Mucosa of stomach (tissue), 1 donor: Measurements from ENCODE around the gene GOLGA8Q.
"Not testable (repeated sequence)": the region's sequence is repeated elsewhere in the genome, so short reads cannot be mapped to it uniquely, and the experiment has no call there.

Source experiments
- H3K27me3 ChIP-seq: one replicate; pipeline ENCODE4 v1.7.0; 2013; ENCODE audit warnings: mild to moderate bottlenecking, low read length; ENCODE audit not compliant: control insufficient read depth, insufficient read depth
- H3K36me3 ChIP-seq: one replicate; pipeline ENCODE4 v1.7.0; 2013; ENCODE audit warnings: low read length; ENCODE audit not compliant: control insufficient read depth, insufficient read depth
- H3K4me1 ChIP-seq: one replicate; pipeline ENCODE4 v1.7.0; 2013; ENCODE audit warnings: mild to moderate bottlenecking, low read length; ENCODE audit not compliant: control insufficient read depth, insufficient read depth
- H3K4me3 ChIP-seq: one replicate; pipeline ENCODE4 v1.7.0; 2013; ENCODE audit warnings: low read length
- H3K9ac ChIP-seq: one replicate; pipeline ENCODE4 v1.7.0; 2013; ENCODE audit warnings: mild to moderate bottlenecking, low read length, moderate library complexity
- H3K9me3 ChIP-seq: one replicate; pipeline ENCODE4 v1.7.0; 2013; ENCODE audit warnings: mild to moderate bottlenecking, low read length, moderate library complexity; ENCODE audit not compliant: control insufficient read depth
- donor health status: Pancreatic carcinoma.

The GOLGA8Q gene, protein sequence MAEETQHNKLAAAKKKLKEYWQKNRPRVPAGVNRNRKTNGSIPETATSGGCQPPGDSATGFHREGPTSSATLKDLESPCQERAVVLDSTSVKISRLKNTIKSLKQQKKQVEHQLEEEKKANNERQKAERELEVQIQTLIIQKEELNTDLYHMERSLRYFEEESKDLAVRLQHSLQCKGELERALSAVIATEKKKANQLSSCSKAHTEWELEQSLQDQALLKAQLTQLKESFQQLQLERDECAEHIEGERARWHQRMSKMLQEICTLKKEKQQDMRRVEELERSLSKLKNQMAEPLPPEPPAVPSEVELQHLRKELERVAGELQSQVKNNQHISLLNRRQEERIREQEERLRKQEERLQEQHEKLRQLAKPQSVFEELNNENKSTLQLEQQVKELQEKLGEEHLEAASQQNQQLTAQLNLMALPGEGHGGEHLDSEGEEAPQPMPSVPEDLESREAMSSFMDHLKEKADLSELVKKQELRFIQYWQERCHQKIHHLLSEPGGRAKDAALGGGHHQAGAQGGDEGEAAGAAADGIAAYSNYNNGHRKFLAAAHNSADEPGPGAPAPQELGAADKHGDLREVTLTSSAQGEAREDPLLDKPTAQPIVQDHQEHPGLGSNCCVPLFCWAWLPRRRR

GRCh38 chr15:30551750-30552149 lies at the start of gene GOLGA8Q:
TSS of gene GOLGA8Q (plus strand) at chr15:30552050. CDS start at chr15:30552078, 28 bp downstream.
- H3K9ac ChIP-seq, H3K4me1 ChIP-seq, H3K36me3 ChIP-seq, H3K27me3 ChIP-seq, H3K9me3 ChIP-seq, H3K4me3 ChIP-seq: not testable (repeated sequence)

- H3K4me1 ChIP-seq, H3K4me3 ChIP-seq, H3K9ac ChIP-seq, H3K9me3 ChIP-seq, H3K36me3 ChIP-seq, H3K27me3 ChIP-seq: not testable (repeated sequence)
These were observed 48.7 kb upstream of the GOLGA8Q start for GRCh38 chr15:30502904-30503781.

DNA sequence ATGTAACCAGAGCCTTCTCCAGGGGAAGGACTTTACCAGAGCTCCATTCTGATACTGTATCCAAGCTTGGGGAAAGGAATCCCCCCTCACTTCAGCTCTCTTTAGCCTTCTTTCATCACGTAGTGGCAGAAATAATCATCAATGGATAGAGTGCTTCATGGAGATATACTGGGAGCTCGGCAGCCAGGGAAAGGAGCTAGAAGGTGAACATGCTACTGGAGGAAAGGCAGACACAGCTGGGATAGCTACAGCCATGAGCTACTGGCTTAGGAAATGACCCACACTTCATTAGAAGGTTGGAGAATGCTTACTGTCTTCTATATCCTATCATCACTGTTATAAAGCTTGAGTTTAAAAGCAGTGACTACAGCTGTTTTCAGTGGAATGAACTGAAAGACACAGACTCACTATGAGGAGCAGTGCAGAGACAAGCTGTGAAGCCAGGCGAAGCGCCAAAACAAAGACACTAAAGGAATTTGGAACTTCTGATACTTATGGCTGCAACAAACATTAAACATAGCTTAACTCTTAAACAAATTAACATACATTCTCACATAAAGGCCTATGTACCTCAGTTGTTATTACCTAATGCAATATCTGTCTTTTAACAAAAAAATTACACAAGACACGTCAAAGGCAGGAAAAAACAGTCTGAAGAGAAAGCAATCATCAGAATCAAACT lies 47.5 kb upstream of the GOLGA8Q start:
- H3K4me1 ChIP-seq, H3K9me3 ChIP-seq, H3K4me3 ChIP-seq, H3K9ac ChIP-seq, H3K36me3 ChIP-seq, H3K27me3 ChIP-seq: not testable (repeated sequence)

DNA sequence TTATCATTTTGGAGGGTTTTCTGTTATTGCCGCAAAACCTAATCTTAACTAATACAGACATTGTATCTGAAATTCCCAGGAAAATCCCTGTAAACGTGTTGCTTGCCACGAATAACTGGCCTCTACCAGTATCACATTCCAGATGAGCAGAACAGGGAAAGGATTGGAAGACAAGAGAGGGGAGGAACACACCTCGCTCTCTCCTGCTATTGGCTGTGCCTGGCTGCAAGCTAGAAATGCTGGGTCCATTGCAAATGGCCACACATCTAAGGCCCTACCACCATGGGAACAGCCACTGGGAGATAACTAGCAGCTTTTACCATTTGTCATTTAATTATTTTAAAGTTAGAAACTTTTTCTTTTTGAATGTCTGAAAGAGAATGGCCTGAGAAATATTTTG lies 37.3 kb upstream of the GOLGA8Q start:
- not testable (repeated sequence) for H3K4me1 ChIP-seq, H3K4me3 ChIP-seq, H3K9ac ChIP-seq, H3K9me3 ChIP-seq, H3K36me3 ChIP-seq, H3K27me3 ChIP-seq

DNA sequence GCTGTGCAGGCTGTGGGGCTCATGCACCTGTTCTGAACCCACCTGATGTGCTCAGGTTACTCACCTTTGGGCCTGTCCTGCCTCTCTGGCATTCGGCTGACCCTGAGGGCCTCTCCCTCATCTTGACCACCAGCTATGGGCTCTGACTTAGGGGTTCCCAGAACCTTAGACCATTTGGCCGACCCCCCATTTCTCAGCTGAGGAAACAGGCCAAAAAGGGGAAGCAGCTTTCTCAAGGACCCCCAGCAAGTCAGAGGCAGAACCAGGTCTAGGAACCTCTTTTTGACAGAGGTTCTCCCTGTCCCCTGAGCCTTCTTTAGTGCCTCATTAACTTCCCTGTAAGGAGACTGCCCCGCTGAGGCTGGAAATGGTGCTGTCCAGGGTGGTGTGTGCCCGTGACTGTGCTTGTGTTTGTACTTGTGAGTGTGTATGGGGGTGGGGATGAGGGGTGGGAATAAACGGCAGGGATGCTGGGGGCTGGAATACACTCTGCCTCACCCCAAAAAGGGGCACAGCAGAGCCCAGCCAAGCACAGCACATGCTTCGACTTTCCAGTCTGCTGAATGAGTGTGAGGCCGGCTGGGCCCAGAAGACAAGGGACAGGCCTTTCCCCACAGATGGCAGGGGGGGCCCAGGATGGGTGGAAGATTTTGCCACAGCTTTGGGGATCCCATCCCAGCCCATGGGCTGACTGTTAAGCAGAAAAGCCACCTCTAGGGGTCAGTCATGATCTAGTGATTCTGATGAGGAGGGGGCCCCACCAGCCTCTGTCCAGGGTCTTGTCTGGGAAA lies 28.2 kb upstream of the GOLGA8Q start:
- not testable (repeated sequence) for H3K9ac ChIP-seq, H3K27me3 ChIP-seq, H3K4me1 ChIP-seq, H3K4me3 ChIP-seq, H3K9me3 ChIP-seq, H3K36me3 ChIP-seq

GRCh38 chr15:30525912-30526311 lies 25.9 kb upstream of the GOLGA8Q start:
- H3K9ac ChIP-seq, H3K4me1 ChIP-seq, H3K4me3 ChIP-seq, H3K9me3 ChIP-seq, H3K36me3 ChIP-seq, H3K27me3 ChIP-seq: not testable (repeated sequence)

- not testable (repeated sequence) for H3K4me3 ChIP-seq, H3K4me1 ChIP-seq
These were observed 22.8 kb upstream of the GOLGA8Q start for GRCh38 chr15:30529049-30529448.

GRCh38 chr15:30566949-30567348 lies 15.1 kb downstream of the GOLGA8Q start:
- not testable (repeated sequence) for H3K4me1 ChIP-seq, H3K4me3 ChIP-seq, H3K9me3 ChIP-seq, H3K27me3 ChIP-seq, H3K9ac ChIP-seq, H3K36me3 ChIP-seq

More at GRCh38 chr15:30529049-30529448, 22.8 kb upstream of the GOLGA8Q start:
- not testable (repeated sequence) for H3K9ac ChIP-seq, H3K36me3 ChIP-seq, H3K27me3 ChIP-seq, H3K9me3 ChIP-seq

DNA sequence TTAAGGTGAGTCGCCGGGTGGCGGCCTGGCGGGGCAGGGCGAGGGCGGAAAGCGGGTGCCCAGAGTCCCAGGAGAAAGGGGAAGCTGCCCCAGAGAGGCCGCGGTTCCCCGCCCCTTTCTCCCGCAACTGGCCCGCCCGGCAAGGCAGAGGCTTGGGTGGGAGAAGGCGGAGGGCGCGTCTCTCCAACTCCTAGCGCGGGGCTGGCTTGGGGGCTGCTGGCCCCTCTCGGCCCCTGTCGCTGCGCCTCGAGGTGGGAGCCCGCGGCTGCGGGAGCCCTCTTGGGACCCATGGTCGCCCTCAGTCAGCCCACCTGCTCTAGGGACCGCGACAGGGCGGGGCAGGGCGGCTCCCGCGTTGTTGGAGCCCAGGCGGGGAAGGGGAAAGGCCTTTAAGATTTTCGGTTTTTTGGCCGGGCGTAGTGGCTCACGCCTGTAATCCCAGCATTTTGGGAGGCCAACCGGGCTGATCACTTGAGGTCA lies 21.2 kb downstream of the GOLGA8Q start:
- not testable (repeated sequence) for H3K36me3 ChIP-seq, H3K4me1 ChIP-seq, H3K27me3 ChIP-seq, H3K4me3 ChIP-seq, H3K9ac ChIP-seq, H3K9me3 ChIP-seq

DNA sequence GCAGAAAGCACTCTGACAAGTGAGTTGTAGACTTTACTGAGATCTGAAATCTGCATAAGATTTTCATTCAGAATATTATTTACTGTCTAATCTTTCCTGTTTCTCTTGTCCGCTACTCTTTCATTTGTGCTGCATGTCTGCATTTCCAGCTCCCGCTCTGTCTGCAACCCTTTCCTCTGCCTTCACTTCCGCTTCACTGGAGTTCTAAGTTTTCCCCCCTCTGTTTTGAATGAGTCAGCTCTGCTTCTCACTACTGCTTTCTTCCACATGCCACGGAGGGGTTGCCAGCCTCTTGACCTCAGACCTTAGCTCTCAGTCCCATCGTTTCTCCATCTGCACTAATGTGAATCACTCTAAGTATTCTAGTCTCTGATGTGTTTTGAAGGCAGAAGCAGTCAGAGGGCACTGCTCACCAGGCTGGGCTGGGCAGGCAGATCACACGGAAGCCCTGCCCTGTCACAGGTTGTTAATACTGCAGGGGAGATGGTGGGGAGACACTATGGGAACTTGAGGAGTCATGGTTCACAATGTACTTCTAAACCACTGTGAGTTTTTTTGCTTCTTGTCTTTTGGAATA lies 27.6 kb downstream of the GOLGA8Q start:
- not testable (repeated sequence) for H3K27me3 ChIP-seq, H3K4me3 ChIP-seq, H3K36me3 ChIP-seq, H3K9me3 ChIP-seq, H3K4me1 ChIP-seq, H3K9ac ChIP-seq

GRCh38 chr15:30580716-30581115 lies 28.9 kb downstream of the GOLGA8Q start:
- H3K4me3 ChIP-seq, H3K9ac ChIP-seq, H3K27me3 ChIP-seq, H3K4me1 ChIP-seq, H3K36me3 ChIP-seq, H3K9me3 ChIP-seq: not testable (repeated sequence)
